C4-2B (cell line): ENCODE data around the gene OAS1.
"Not testable (repeated sequence)": the region's sequence is repeated elsewhere in the genome, so short reads cannot be mapped to it uniquely, and the experiment has no call there.

Source experiments
- H3K27ac ChIP-seq: fragments of 450-650 bp; 2 replicates; pipeline ENCODE4 v1.5.1; 2017
- CTCF ChIP-seq: fragments of 450-650 bp; conservative IDR thresholded peaks from 2 replicates; pipeline ENCODE4 v1.5.1; 2017; ENCODE audit warnings: mild to moderate bottlenecking
- ZFX ChIP-seq: fragments of 450-650 bp; IDR thresholded peaks from 2 replicates; pipeline ENCODE4 v1.6.1; 2017

OAS1 gene

GRCh38 chr12:112913038-112913688 is 6.4 kb downstream of the OAS1 start:
- TF ChIP-seq CTCF (no peak), ZFX (no peak)
- no peak overlapping the region for H3K27ac ChIP-seq

- H3K27ac ChIP-seq, result not testable (repeated sequence)
These were observed 7.1 kb downstream of the OAS1 start for GRCh38 chr12:112913888-112914287.

GRCh38 chr12:112916270-112916669 is 9.5 kb downstream of the OAS1 start:
- H3K27ac ChIP-seq, result no peak overlapping the region
- TF ChIP-seq ZFX (no peak), CTCF (no peak)

- TF ChIP-seq ZFX (no peak), CTCF (no peak)
These were observed 12.4 kb downstream of the OAS1 start for GRCh38 chr12:112919121-112919520.

GRCh38 chr12:112924986-112925385 is 18.2 kb downstream of the OAS1 start:
- TF ChIP-seq CTCF (no peak), ZFX (no peak)

More at GRCh38 chr12:112919121-112919520, 12.4 kb downstream of the OAS1 start:
- H3K27ac ChIP-seq, result no peak overlapping the region

GRCh38 chr12:112926416-112927033 is 19.8 kb downstream of the OAS1 start:
- not testable (repeated sequence) for H3K27ac ChIP-seq

More at GRCh38 chr12:112924986-112925385, 18.2 kb downstream of the OAS1 start:
- H3K27ac ChIP-seq, result no peak overlapping the region

- no peak overlapping the region for H3K27ac ChIP-seq
- TF ChIP-seq CTCF (no peak), ZFX (no peak)
These were observed 20.7 kb downstream of the OAS1 start for GRCh38 chr12:112927475-112927874.

GRCh38 chr12:112927925-112928324 is 21.2 kb downstream of the OAS1 start:
- no peak overlapping the region for H3K27ac ChIP-seq
- no peak for TF ChIP-seq CTCF
- no peak for TF ChIP-seq ZFX
